GM21529 (cell line): ENCODE results near the gene PKN2.
"Not testable (repeated sequence)": the region's sequence is repeated elsewhere in the genome, so short reads cannot be mapped to it uniquely, and the experiment has no call there.

Experiments used
- ATAC-seq: cut with Tn5 transposase; IDR thresholded peaks from one replicate; pipeline ENCODE4 v1.9.1; 2021; ENCODE audit not compliant: unreplicated experiment

The PKN2 gene

DNA sequence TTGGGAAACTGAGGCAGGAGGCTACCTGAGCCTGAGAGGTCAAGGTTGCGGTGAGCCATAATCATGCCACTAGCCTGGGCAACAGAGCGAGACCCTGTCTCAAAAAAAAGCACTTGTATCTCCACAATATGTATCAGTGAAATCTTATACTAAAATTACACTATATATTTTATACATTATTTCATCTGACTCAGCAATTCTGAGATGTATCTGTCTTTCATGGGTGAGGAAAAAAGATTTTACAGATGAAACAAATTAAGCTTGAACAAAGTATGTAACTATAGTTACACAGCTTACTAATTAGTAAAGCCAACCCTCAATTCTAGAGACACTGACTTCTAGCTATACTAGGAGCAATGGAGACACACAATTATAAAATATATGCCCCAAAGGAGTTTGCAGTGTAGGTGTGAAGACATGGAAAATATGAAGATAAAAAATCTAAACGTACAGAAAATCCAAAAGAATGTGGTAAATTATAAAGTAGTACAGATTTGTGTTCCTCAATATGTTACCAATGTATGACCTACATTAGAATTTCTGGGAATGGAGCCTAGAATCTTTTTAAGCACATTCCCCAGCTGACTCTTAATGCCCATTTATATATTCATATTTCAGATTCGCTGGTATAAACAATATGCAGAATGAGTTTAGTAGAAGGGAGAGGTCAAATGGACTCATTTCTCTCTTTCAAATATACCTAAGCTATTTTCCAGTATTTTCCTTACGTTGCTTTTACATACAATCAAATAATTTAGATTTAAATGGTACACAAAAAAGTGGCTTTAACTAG, 192.7 kb downstream of the PKN2 start:
- ATAC-seq: no peak

DNA sequence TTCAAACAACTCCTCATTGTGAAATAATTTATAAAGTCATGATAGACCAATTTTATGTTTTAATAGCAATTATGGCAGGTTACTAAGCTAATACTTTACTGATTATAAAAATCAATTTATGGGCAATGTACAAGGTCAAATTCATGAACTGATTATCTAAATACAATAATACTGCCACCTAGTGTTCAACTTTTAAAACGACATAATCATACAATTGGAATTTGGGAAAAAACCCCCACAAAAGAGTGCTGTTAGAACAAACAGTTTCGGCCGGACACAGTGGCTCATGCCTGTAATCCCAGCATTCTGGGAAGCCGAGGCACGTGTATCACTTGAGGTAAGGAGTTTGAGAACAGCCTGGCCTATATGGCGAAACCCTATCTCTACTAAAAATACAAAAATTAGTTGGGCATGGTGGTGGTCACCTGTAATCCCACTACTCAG, 193.3 kb downstream of the PKN2 start:
- ATAC-seq: no peak

DNA sequence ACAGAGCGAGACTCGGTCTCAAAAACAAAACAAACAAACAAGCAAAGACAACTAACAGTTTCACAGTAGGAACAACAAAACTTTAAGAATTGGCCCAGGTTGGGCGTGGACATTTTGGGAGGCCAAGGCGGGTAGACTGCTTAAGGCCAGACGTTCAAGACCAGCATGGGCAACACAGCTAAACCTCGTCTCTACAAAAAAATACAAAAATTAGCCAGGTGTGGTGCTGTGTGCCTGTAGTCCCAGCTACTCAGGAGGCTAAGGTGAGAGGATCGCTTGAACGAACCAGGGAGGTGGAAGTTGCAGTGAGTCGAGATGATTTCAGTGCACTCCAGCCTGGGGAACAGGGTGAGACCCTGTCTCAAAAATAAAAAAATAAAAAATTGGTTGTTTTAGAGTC, 193.8 kb downstream of the PKN2 start:
- ATAC-seq: no peak

- no peak for ATAC-seq
These were observed 194.7 kb downstream of the PKN2 start for GRCh38 chr1:88878731-88879130.

DNA sequence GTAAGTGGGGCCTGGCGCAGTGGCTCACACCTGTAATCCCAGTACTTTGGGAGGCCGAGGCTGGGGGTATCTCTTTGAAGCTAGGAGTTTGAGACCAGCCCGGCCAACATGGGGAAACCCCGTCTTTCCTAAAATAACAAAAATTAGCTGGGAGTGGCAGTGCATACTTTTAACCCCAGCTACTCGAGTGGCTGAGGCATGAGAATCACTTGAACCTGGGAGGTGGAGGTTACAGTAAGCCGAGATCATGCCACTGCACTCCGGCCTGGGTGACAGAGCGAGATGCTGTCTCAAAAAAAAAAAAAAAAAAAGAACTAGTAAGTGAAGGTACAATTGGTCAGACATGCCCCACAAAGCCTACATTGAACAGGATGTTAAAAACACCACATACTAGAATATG, 196.6 kb downstream of the PKN2 start:
- not testable (repeated sequence) for ATAC-seq

- ATAC-seq: no peak
These were observed 199.1 kb downstream of the PKN2 start for GRCh38 chr1:88883156-88883555.
